ENCODE results near the gene COL15A1.
"Not testable (repeated sequence)": the region's sequence is repeated elsewhere in the genome, so short reads cannot be mapped to it uniquely, and the experiment has no call there.

Gene COL15A1

DNA sequence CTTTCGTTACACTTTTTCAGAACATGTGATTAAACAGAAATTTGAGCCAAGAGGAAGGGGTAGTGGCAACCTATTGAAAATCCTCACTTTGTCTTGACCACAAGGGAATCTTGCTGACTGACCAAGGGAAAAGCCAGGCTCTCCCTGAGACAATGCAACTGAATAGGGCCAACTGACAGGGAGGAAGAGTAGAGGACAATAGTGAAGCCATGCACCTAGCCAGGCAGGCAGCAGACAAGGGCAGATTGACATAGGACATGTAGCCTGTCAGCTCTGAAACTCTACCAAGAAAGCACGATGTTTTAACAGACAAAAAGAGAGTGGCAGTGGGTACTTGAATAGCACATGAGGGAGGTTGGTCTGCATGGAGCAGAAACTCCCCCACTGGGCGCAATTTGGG, 152.7 kb downstream of the COL15A1 start:
- no peak overlapping the region for H3K4me3 ChIP-seq (replicated peaks; ENCODE audit: insufficient read depth, low read length)
- H3K27ac ChIP-seq (replicated peaks): no peak overlapping the region
- TF ChIP-seq SPI1 (IDR thresholded peaks at IDR 0.05; ENCODE audit: borderline replicate concordance, low read depth) (no peak), GABPA (IDR thresholded peaks at IDR 0.05; ENCODE audit: low read depth) (no peak), POLR2AphosphoS5 (IDR thresholded peaks at IDR 0.05; ENCODE audit: low read depth) (no peak)
- TF ChIP-seq, protein P1, sequence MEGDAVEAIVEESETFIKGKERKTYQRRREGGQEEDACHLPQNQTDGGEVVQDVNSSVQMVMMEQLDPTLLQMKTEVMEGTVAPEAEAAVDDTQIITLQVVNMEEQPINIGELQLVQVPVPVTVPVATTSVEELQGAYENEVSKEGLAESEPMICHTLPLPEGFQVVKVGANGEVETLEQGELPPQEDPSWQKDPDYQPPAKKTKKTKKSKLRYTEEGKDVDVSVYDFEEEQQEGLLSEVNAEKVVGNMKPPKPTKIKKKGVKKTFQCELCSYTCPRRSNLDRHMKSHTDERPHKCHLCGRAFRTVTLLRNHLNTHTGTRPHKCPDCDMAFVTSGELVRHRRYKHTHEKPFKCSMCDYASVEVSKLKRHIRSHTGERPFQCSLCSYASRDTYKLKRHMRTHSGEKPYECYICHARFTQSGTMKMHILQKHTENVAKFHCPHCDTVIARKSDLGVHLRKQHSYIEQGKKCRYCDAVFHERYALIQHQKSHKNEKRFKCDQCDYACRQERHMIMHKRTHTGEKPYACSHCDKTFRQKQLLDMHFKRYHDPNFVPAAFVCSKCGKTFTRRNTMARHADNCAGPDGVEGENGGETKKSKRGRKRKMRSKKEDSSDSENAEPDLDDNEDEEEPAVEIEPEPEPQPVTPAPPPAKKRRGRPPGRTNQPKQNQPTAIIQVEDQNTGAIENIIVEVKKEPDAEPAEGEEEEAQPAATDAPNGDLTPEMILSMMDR (IDR thresholded peaks at IDR 0.05; ENCODE audit: insufficient read depth, low read length): no peak
- TF ChIP-seq, protein P2, sequence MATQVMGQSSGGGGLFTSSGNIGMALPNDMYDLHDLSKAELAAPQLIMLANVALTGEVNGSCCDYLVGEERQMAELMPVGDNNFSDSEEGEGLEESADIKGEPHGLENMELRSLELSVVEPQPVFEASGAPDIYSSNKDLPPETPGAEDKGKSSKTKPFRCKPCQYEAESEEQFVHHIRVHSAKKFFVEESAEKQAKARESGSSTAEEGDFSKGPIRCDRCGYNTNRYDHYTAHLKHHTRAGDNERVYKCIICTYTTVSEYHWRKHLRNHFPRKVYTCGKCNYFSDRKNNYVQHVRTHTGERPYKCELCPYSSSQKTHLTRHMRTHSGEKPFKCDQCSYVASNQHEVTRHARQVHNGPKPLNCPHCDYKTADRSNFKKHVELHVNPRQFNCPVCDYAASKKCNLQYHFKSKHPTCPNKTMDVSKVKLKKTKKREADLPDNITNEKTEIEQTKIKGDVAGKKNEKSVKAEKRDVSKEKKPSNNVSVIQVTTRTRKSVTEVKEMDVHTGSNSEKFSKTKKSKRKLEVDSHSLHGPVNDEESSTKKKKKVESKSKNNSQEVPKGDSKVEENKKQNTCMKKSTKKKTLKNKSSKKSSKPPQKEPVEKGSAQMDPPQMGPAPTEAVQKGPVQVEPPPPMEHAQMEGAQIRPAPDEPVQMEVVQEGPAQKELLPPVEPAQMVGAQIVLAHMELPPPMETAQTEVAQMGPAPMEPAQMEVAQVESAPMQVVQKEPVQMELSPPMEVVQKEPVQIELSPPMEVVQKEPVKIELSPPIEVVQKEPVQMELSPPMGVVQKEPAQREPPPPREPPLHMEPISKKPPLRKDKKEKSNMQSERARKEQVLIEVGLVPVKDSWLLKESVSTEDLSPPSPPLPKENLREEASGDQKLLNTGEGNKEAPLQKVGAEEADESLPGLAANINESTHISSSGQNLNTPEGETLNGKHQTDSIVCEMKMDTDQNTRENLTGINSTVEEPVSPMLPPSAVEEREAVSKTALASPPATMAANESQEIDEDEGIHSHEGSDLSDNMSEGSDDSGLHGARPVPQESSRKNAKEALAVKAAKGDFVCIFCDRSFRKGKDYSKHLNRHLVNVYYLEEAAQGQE (IDR thresholded peaks at IDR 0.05; ENCODE audit: insufficient replicate concordance, low read depth): no peak
- no peaks in the 10 kb centered on the region for H3K27me3 ChIP-seq (ENCODE audit: insufficient read depth, poor library complexity, severe bottlenecking)
- no peak for DNase-seq (ENCODE audit: low read depth in 1 of 2, low spot score in 1 of 2)

DNA sequence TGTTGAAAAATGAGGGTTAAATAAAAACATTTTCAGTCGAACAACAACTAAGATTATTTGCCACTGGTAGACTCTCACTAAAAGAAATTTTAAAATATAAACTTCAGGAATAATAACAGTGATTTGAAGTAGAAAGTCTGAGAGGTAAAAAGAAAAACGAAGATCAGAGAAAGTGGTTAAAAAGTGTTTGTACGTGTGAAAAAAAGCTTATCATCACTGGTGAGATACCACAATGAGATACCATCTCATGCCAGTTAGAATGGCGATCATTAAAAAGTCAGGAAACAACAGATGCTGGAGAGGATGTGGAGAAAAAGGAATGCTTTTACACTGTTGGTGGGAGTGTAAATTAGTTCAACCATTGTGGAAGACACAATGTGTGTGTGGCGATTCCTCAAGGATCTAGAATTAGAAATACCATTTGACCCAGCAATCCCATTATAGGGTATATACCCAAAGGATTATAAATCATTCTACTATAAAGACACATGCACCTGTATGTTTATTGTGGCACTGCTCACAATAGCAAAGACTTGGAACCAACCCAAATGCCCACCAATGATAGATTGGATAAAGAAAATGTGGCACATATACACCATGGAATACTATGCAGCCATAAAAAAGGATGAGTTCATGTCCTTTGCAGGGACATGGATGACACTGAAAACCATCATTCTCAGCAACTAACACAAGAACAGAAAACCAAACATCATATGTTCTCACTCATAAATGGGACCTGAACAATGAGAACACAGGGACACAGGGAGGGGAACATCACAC, 156.3 kb downstream of the COL15A1 start:
- H3K27me3 ChIP-seq (ENCODE audit: insufficient read depth, poor library complexity, severe bottlenecking); H3K4me3 ChIP-seq (replicated peaks; ENCODE audit: insufficient read depth, low read length); H3K27ac ChIP-seq (replicated peaks); DNase-seq (ENCODE audit: low read depth in 1 of 2, low spot score in 1 of 2): not testable (repeated sequence)

DNA sequence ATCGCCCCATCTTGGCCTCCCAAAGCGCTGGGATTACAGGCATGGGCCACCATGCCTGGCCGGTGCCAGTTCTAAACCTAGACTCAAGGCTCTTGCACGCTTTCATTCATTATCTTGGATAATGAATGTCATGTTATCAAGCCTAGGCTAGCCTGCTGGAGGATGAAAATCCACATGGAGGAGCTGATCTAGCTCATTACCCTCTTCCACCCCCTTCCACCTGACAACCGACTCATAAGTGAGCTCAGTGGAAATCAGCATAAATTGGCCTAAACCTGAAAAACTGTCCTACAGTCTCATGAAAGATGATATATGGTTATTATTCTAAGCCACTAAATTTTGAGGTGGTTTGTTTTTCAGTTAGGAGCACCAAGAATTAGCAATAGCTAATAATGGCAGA, 157.6 kb downstream of the COL15A1 start:
- no peaks in the 10 kb centered on the region for H3K27me3 ChIP-seq (ENCODE audit: insufficient read depth, poor library complexity, severe bottlenecking)
- no peak overlapping the region for H3K27ac ChIP-seq (replicated peaks)
- TF ChIP-seq GABPA (IDR thresholded peaks at IDR 0.05; ENCODE audit: low read depth) (no peak), POLR2AphosphoS5 (IDR thresholded peaks at IDR 0.05; ENCODE audit: low read depth) (no peak), SPI1 (IDR thresholded peaks at IDR 0.05; ENCODE audit: borderline replicate concordance, low read depth) (no peak)
- TF ChIP-seq, protein P2 (IDR thresholded peaks at IDR 0.05; ENCODE audit: insufficient replicate concordance, low read depth): no peak
- TF ChIP-seq, protein P1 (IDR thresholded peaks at IDR 0.05; ENCODE audit: insufficient read depth, low read length): no peak
- no peak for DNase-seq (ENCODE audit: low read depth in 1 of 2, low spot score in 1 of 2)
- H3K4me3 ChIP-seq (replicated peaks; ENCODE audit: insufficient read depth, low read length): no peak overlapping the region

DNA sequence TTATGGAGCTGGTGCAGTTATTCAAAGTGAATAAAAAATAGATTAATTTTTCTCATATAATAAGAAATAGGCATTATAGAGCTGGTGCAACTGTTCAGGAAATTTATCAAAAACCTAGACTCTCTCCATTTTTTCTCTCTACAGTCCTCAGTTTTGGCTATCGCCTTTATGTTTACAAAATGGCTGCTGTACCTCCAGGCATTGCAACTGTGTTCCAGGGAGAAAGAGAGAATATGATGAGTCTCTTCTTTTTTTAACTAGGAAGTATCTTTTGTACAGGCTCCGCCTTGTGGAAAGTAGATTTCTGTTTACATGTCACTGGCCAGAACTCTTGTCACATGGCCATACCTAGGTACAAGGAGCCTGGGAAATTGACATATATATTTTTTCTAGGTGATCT, 158.1 kb downstream of the COL15A1 start:
- no peak overlapping the region for H3K4me3 ChIP-seq (replicated peaks; ENCODE audit: insufficient read depth, low read length)
- no peak for DNase-seq (ENCODE audit: low read depth in 1 of 2, low spot score in 1 of 2)
- no peaks in the 10 kb centered on the region for H3K27me3 ChIP-seq (ENCODE audit: insufficient read depth, poor library complexity, severe bottlenecking)
- no peak overlapping the region for H3K27ac ChIP-seq (replicated peaks)
- TF ChIP-seq, protein P1 (IDR thresholded peaks at IDR 0.05; ENCODE audit: insufficient read depth, low read length): no peak
- TF ChIP-seq, protein P2 (IDR thresholded peaks at IDR 0.05; ENCODE audit: insufficient replicate concordance, low read depth): no peak
- TF ChIP-seq SPI1 (IDR thresholded peaks at IDR 0.05; ENCODE audit: borderline replicate concordance, low read depth): no peak
- no peak for TF ChIP-seq POLR2AphosphoS5 (IDR thresholded peaks at IDR 0.05; ENCODE audit: low read depth)
- no peak for TF ChIP-seq GABPA (IDR thresholded peaks at IDR 0.05; ENCODE audit: low read depth)
